Measurements from ENCODE around the gene SEZ6L.

SEZ6L gene

GRCh38 chr22:26431261-26431995, 262.2 kb downstream of the SEZ6L start:
- DNase-seq = no peak

GRCh38 chr22:26432619-26433311, 263.5 kb downstream of the SEZ6L start:
- no peak for DNase-seq
